ENCODE measurements around the gene UBASH3A.

Gene UBASH3A

GRCh38 chr21:42384989-42385388 is 18.7 kb upstream of the UBASH3A start:
- Histone ChIP-seq H3K4me1 (ENCODE audit: control insufficient read depth, insufficient read depth, low read length) (no peaks in the 10 kb centered on the region), H3K36me3 (ENCODE audit: insufficient read depth, low read length) (no peaks in the 10 kb centered on the region), H3K9ac (ENCODE audit: low read depth, low read length) (no peak overlapping the region)

GRCh38 chr21:42385619-42386018 is 18.1 kb upstream of the UBASH3A start:
- H3K9me3 ChIP-seq (replicated peaks; ENCODE audit: low read length) = no peaks in the 10 kb centered on the region
- H3K4me2 ChIP-seq (ENCODE audit: low read length) = no peak overlapping the region
- H3K4me3 ChIP-seq (ENCODE audit: low read length) = no peak overlapping the region
- H3K9ac ChIP-seq (ENCODE audit: low read depth, low read length) = no peak overlapping the region
- peaks cover 3% of the 10 kb centered on the region for H3K27me3 ChIP-seq (ENCODE audit: control insufficient read depth, insufficient read depth, low read length)
- H3K36me3 ChIP-seq (ENCODE audit: insufficient read depth, low read length) = no peaks in the 10 kb centered on the region
- no peaks in the 10 kb centered on the region for H3K4me1 ChIP-seq (ENCODE audit: control insufficient read depth, insufficient read depth, low read length)

More at GRCh38 chr21:42384989-42385388, 18.7 kb upstream of the UBASH3A start:
- Histone ChIP-seq H3K4me3 (ENCODE audit: low read length) (no peak overlapping the region), H3K4me2 (ENCODE audit: low read length) (no peak overlapping the region), H3K27me3 (ENCODE audit: control insufficient read depth, insufficient read depth, low read length) (peaks cover 3% of the 10 kb centered on the region), H3K9me3 (replicated peaks; ENCODE audit: low read length) (no peaks in the 10 kb centered on the region)

GRCh38 chr21:42386034-42386591 is 17.6 kb upstream of the UBASH3A start:
- no peaks in the 10 kb centered on the region for H3K36me3 ChIP-seq (ENCODE audit: insufficient read depth, low read length)
- peaks cover 3% of the 10 kb centered on the region for H3K27me3 ChIP-seq (ENCODE audit: control insufficient read depth, insufficient read depth, low read length)
- no peak overlapping the region for H3K4me3 ChIP-seq (ENCODE audit: low read length)
- H3K4me2 ChIP-seq (ENCODE audit: low read length) = no peak overlapping the region
- no peaks in the 10 kb centered on the region for H3K9me3 ChIP-seq (replicated peaks; ENCODE audit: low read length)
- H3K9ac ChIP-seq (ENCODE audit: low read depth, low read length) = no peak overlapping the region
- H3K4me1 ChIP-seq (ENCODE audit: control insufficient read depth, insufficient read depth, low read length) = no peaks in the 10 kb centered on the region

GRCh38 chr21:42387164-42387563 is 16.5 kb upstream of the UBASH3A start:
- Histone ChIP-seq H3K4me3 (ENCODE audit: low read length) (no peak overlapping the region), H3K27me3 (ENCODE audit: control insufficient read depth, insufficient read depth, low read length) (peaks cover 3% of the 10 kb centered on the region), H3K36me3 (ENCODE audit: insufficient read depth, low read length) (no peaks in the 10 kb centered on the region), H3K4me1 (ENCODE audit: control insufficient read depth, insufficient read depth, low read length) (no peaks in the 10 kb centered on the region), H3K4me2 (ENCODE audit: low read length) (no peak overlapping the region), H3K9me3 (replicated peaks; ENCODE audit: low read length) (no peaks in the 10 kb centered on the region), H3K9ac (ENCODE audit: low read depth, low read length) (no peak overlapping the region)

GRCh38 chr21:42387843-42388340 is 15.8 kb upstream of the UBASH3A start:
- H3K27me3 ChIP-seq (ENCODE audit: control insufficient read depth, insufficient read depth, low read length) = peaks cover 3% of the 10 kb centered on the region
- no peak overlapping the region for H3K4me3 ChIP-seq (ENCODE audit: low read length)
- no peaks in the 10 kb centered on the region for H3K36me3 ChIP-seq (ENCODE audit: insufficient read depth, low read length)
- H3K4me1 ChIP-seq (ENCODE audit: control insufficient read depth, insufficient read depth, low read length) = no peaks in the 10 kb centered on the region
- no peak overlapping the region for H3K9ac ChIP-seq (ENCODE audit: low read depth, low read length)
- H3K9me3 ChIP-seq (replicated peaks; ENCODE audit: low read length) = no peaks in the 10 kb centered on the region
- no peak overlapping the region for H3K4me2 ChIP-seq (ENCODE audit: low read length)

GRCh38 chr21:42388740-42389448 is 14.8 kb upstream of the UBASH3A start:
- Histone ChIP-seq H3K4me3 (ENCODE audit: low read length) (no peak overlapping the region), H3K36me3 (ENCODE audit: insufficient read depth, low read length) (no peaks in the 10 kb centered on the region), H3K27me3 (ENCODE audit: control insufficient read depth, insufficient read depth, low read length) (peaks cover 3% of the 10 kb centered on the region), H3K4me1 (ENCODE audit: control insufficient read depth, insufficient read depth, low read length) (no peaks in the 10 kb centered on the region), H3K9me3 (replicated peaks; ENCODE audit: low read length) (no peaks in the 10 kb centered on the region), H3K9ac (ENCODE audit: low read depth, low read length) (no peak overlapping the region), H3K4me2 (ENCODE audit: low read length) (no peak overlapping the region)

- no peak overlapping the region for H3K9ac ChIP-seq (ENCODE audit: low read depth, low read length)
- no peaks in the 10 kb centered on the region for H3K9me3 ChIP-seq (replicated peaks; ENCODE audit: low read length)
- H3K36me3 ChIP-seq (ENCODE audit: insufficient read depth, low read length) = no peaks in the 10 kb centered on the region
- no peak overlapping the region for H3K4me2 ChIP-seq (ENCODE audit: low read length)
- H3K4me3 ChIP-seq (ENCODE audit: low read length) = no peak overlapping the region
- H3K27me3 ChIP-seq (ENCODE audit: control insufficient read depth, insufficient read depth, low read length) = peaks cover 3% of the 10 kb centered on the region
- no peaks in the 10 kb centered on the region for H3K4me1 ChIP-seq (ENCODE audit: control insufficient read depth, insufficient read depth, low read length)
Measured at GRCh38 chr21:42389449-42389835, 14.3 kb upstream of the UBASH3A start.

GRCh38 chr21:42390193-42390592 is 13.5 kb upstream of the UBASH3A start:
- H3K36me3 ChIP-seq (ENCODE audit: insufficient read depth, low read length) = no peaks in the 10 kb centered on the region
- H3K4me1 ChIP-seq (ENCODE audit: control insufficient read depth, insufficient read depth, low read length) = no peaks in the 10 kb centered on the region
- H3K27me3 ChIP-seq (ENCODE audit: control insufficient read depth, insufficient read depth, low read length) = peaks cover 9% of the 10 kb centered on the region
- no peaks in the 10 kb centered on the region for H3K9me3 ChIP-seq (replicated peaks; ENCODE audit: low read length)
- no peak overlapping the region for H3K9ac ChIP-seq (ENCODE audit: low read depth, low read length)
- no peak overlapping the region for H3K4me2 ChIP-seq (ENCODE audit: low read length)
- H3K4me3 ChIP-seq (ENCODE audit: low read length) = no peak overlapping the region

- H3K36me3 ChIP-seq (ENCODE audit: insufficient read depth, low read length) = no peaks in the 10 kb centered on the region
- peaks cover 10% of the 10 kb centered on the region for H3K27me3 ChIP-seq (ENCODE audit: control insufficient read depth, insufficient read depth, low read length)
- H3K4me2 ChIP-seq (ENCODE audit: low read length) = no peak overlapping the region
- H3K9me3 ChIP-seq (replicated peaks; ENCODE audit: low read length) = no peaks in the 10 kb centered on the region
- no peak overlapping the region for H3K4me3 ChIP-seq (ENCODE audit: low read length)
- no peaks in the 10 kb centered on the region for H3K4me1 ChIP-seq (ENCODE audit: control insufficient read depth, insufficient read depth, low read length)
- no peak overlapping the region for H3K9ac ChIP-seq (ENCODE audit: low read depth, low read length)
Measured at GRCh38 chr21:42390696-42391095, 13.0 kb upstream of the UBASH3A start.

GRCh38 chr21:42391297-42391696 is 12.4 kb upstream of the UBASH3A start:
- H3K9me3 ChIP-seq (replicated peaks; ENCODE audit: low read length) = no peaks in the 10 kb centered on the region
- no peak overlapping the region for H3K9ac ChIP-seq (ENCODE audit: low read depth, low read length)
- no peaks in the 10 kb centered on the region for H3K36me3 ChIP-seq (ENCODE audit: insufficient read depth, low read length)
- peaks cover 15% of the 10 kb centered on the region for H3K27me3 ChIP-seq (ENCODE audit: control insufficient read depth, insufficient read depth, low read length)
- no peaks in the 10 kb centered on the region for H3K4me1 ChIP-seq (ENCODE audit: control insufficient read depth, insufficient read depth, low read length)
- H3K4me2 ChIP-seq (ENCODE audit: low read length) = no peak overlapping the region
- no peak overlapping the region for H3K4me3 ChIP-seq (ENCODE audit: low read length)

GRCh38 chr21:42392731-42393442 is 10.8 kb upstream of the UBASH3A start:
- Histone ChIP-seq H3K36me3 (ENCODE audit: insufficient read depth, low read length) (no peaks in the 10 kb centered on the region), H3K9ac (ENCODE audit: low read depth, low read length) (no peak overlapping the region), H3K9me3 (replicated peaks; ENCODE audit: low read length) (no peaks in the 10 kb centered on the region), H3K4me2 (ENCODE audit: low read length) (no peak overlapping the region), H3K4me1 (ENCODE audit: control insufficient read depth, insufficient read depth, low read length) (no peaks in the 10 kb centered on the region), H3K27me3 (ENCODE audit: control insufficient read depth, insufficient read depth, low read length) (peaks cover 13% of the 10 kb centered on the region), H3K4me3 (ENCODE audit: low read length) (no peak overlapping the region)

Measured in skeletal muscle satellite cell (primary cell).